ENCODE measurements around the gene SLC22A4. TPM values are rescaled to one million over a fixed set of nuclear protein-coding genes. Genes with fewer than 3 reads are reported as not detected.
A peak's percentile ranks its signal among the peaks of the same experiment; 100 is the strongest.

Gene SLC22A4
- total RNA-seq, 2 experiments from 2014 or later, result 1.9 to 2.0 TPM

- Mint-ChIP-seq H3K27ac (no peak overlapping the region), H3K4me3 (no peak overlapping the region), H3K36me3 (ENCODE audit: low read depth) (peaks cover 2% of the 10 kb centered on the region), H3K9me3 (no peaks in the 10 kb centered on the region), H3K4me1 (ENCODE audit: low read depth) (peaks cover 7% of the 10 kb centered on the region), H3K27me3 (ENCODE audit: low read depth) (no peaks in the 10 kb centered on the region)
- CTCF ChIA-PET, result interaction anchor here (20.9 kb wide), 1 partner anchor 120 kb away, joined by 466 read pairs; no protein-coding TSS in a partner anchor
- DNase-seq, result no peak
- intact Hi-C loops (cut with micrococcal nuclease), result no loop called here
Measured at GRCh38 chr5:132380741-132381140, 86.5 kb downstream of the SLC22A4 start.

- Mint-ChIP-seq H3K36me3 (ENCODE audit: low read depth) (peaks cover 2% of the 10 kb centered on the region), H3K9me3 (no peaks in the 10 kb centered on the region), H3K27ac (no peak overlapping the region), H3K4me1 (ENCODE audit: low read depth) (peaks cover 14% of the 10 kb centered on the region), H3K27me3 (ENCODE audit: low read depth) (no peaks in the 10 kb centered on the region), H3K4me3 (no peak overlapping the region)
- intact Hi-C loops (cut with micrococcal nuclease), result no loop called here
- DNase-seq, result no peak
- CTCF ChIA-PET, result interaction anchor here (20.9 kb wide), 1 partner anchor 119 kb away, joined by 466 read pairs; no protein-coding TSS in a partner anchor
Measured at GRCh38 chr5:132381614-132382013, 87.4 kb downstream of the SLC22A4 start.

DNA sequence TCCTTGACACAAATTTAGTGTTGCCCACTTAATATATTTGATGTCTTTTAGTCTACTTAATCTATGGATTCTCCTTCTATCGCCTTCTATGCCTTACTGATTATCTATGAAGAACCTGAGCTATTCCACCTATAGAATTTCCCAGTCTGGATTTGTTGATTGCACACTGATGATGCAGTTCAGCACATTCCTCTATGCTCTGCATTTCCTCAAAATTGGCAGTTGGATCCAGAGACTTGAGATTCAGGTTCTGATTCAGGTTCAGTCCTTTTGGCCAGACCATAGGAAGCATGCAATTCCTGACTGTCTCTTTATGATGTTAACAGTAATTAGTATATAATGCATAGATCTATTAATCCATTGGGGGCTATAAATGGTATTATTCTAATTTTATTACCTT, 89.1 kb downstream of the SLC22A4 start:
- intact Hi-C loops (cut with micrococcal nuclease), result no loop called here
- Mint-ChIP-seq H3K4me1 (ENCODE audit: low read depth) (peaks cover 26% of the 10 kb centered on the region), H3K4me3 (no peak overlapping the region), H3K27ac (no peak overlapping the region), H3K27me3 (ENCODE audit: low read depth) (no peaks in the 10 kb centered on the region), H3K36me3 (ENCODE audit: low read depth) (peaks cover 2% of the 10 kb centered on the region), H3K9me3 (no peaks in the 10 kb centered on the region)
- DNase-seq, result no peak
- CTCF ChIA-PET, result interaction anchor here (20.9 kb wide), 1 partner anchor 117 kb away, joined by 466 read pairs; no protein-coding TSS in a partner anchor

- H3K36me3 Mint-ChIP-seq (ENCODE audit: low read depth), result peaks cover 2% of the 10 kb centered on the region
- H3K27ac Mint-ChIP-seq, result no peak overlapping the region
- H3K4me3 Mint-ChIP-seq, result no peak overlapping the region
- H3K9me3 Mint-ChIP-seq, result no peaks in the 10 kb centered on the region
- intact Hi-C loops (cut with micrococcal nuclease), result loop anchor here (2.0 kb wide), 1 partner anchor 111 kb away; no protein-coding TSS in a partner anchor
- no peak for DNase-seq
- CTCF ChIA-PET, result interaction anchor here (0.7 to 20.9 kb wide), 3 partner anchors 12 to 319 kb away, joined by 3 to 466 read pairs (median 3); no protein-coding TSS in a partner anchor
- peaks cover 26% of the 10 kb centered on the region for H3K4me1 Mint-ChIP-seq (ENCODE audit: low read depth)
- no peaks in the 10 kb centered on the region for H3K27me3 Mint-ChIP-seq (ENCODE audit: low read depth)
Measured at GRCh38 chr5:132383984-132384383, 89.8 kb downstream of the SLC22A4 start.

DNA sequence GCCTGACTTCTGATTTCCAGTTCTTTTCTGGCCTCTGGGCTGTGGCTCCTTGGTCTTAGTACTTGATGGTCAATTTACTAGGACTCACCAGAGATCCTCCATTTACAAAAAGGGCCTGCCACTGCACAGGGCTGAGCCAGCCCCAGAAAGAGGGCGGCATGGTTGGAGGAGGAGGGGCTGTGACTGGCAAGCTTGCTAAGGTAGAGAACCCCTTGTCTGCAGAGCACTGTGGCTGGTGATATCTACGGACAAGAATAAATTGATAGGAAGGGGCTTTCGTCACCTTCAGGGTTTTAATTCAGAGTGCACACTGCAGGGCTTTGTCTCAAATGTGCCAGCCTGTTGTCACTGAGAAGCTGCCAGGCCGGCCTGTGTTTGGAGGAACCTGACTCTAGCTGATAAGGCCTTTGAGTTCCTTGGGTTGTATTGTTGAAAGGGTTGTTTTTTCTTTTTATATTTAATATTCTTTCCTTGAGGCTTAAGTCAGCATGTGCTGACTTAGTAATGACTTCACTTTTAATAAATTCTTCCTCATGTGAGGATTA, 90.4 kb downstream of the SLC22A4 start:
- CTCF ChIA-PET, result interaction anchor here (0.6 to 20.9 kb wide), 5 partner anchors 12 to 321 kb away, joined by 3 to 466 read pairs (median 3); no protein-coding TSS in a partner anchor
- Mint-ChIP-seq H3K36me3 (ENCODE audit: low read depth) (peaks cover 2% of the 10 kb centered on the region), H3K27me3 (ENCODE audit: low read depth) (no peaks in the 10 kb centered on the region), H3K9me3 (no peaks in the 10 kb centered on the region), H3K27ac (no peak overlapping the region), H3K4me1 (ENCODE audit: low read depth) (peaks cover 31% of the 10 kb centered on the region), H3K4me3 (no peak overlapping the region)
- intact Hi-C loops (cut with micrococcal nuclease), result loop anchor here (1.0 to 5.0 kb wide), 4 partner anchors 112 to 436 kb away; partner anchors contain the start of gene KIF3A
- DNase-seq, result no peak

- DNase-seq, result peak; percentile 84
- Mint-ChIP-seq H3K27me3 (ENCODE audit: low read depth) (no peaks in the 10 kb centered on the region), H3K9me3 (no peaks in the 10 kb centered on the region), H3K4me3 (no peak overlapping the region), H3K4me1 (ENCODE audit: low read depth) (peaks cover 38% of the 10 kb centered on the region), H3K36me3 (ENCODE audit: low read depth) (peaks cover 2% of the 10 kb centered on the region), H3K27ac (peak overlapping the region; percentile 50)
- intact Hi-C loops (cut with micrococcal nuclease), result loop anchor here (1.0 to 5.0 kb wide), 8 partner anchors 26 to 481 kb away; partner anchors contain the start of genes GDF9, KIF3A and UQCRQ
- CTCF ChIA-PET, result interaction anchor here (0.6 to 20.9 kb wide), 21 partner anchors 10 to 434 kb away, joined by 3 to 466 read pairs (median 9); partner anchors contain the start of genes IRF1 and SLC22A5
Measured at GRCh38 chr5:132385326-132386105, 91.3 kb downstream of the SLC22A4 start.

DNA sequence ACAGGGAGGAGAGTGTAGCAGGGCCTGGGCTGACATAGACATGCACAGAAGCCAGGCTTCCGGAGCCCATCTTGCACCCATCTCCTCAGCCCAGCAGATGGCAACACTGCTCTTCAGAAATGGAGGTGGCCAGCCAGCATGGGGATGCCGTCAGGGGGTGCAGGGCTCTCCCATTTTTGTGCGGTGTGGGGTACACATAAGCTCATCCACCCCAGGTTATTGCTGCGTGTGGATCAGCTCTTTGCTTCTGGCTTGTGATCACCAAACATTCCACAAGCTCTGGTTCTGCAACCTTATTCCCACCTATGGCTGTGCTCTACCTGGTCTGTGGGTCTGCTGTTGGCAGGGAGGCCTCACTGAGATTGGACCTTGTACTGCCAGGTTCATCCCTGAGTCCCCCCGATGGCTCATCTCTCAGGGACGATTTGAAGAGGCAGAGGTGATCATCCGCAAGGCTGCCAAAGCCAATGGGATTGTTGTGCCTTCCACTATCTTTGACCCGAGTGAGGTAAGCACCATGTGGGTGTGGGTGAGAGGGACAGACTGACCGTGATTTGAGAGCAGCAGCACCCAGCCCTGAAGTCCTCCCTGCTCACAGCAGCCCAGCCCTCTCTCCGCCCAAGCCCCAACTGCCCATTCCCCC, 92.6 kb downstream of the SLC22A4 start:
- intact Hi-C loops (cut with micrococcal nuclease), result loop anchor here (1.0 to 5.0 kb wide), 5 partner anchors 25 to 480 kb away; partner anchors contain the start of genes GDF9, KIF3A and UQCRQ
- CTCF ChIA-PET, result interaction anchor here (0.7 to 20.9 kb wide), 38 partner anchors 9 to 498 kb away, joined by 3 to 466 read pairs (median 7); partner anchors contain the start of genes IRF1, SLC22A4 and SLC22A5
- H3K27ac Mint-ChIP-seq, result peak overlapping the region; percentile 69
- H3K4me3 Mint-ChIP-seq, result no peak overlapping the region
- H3K4me1 Mint-ChIP-seq (ENCODE audit: low read depth), result peaks cover 40% of the 10 kb centered on the region
- H3K9me3 Mint-ChIP-seq, result no peaks in the 10 kb centered on the region
- DNase-seq, result peak; percentile 88
- H3K27me3 Mint-ChIP-seq (ENCODE audit: low read depth), result no peaks in the 10 kb centered on the region
- peaks cover 2% of the 10 kb centered on the region for H3K36me3 Mint-ChIP-seq (ENCODE audit: low read depth)

DNA sequence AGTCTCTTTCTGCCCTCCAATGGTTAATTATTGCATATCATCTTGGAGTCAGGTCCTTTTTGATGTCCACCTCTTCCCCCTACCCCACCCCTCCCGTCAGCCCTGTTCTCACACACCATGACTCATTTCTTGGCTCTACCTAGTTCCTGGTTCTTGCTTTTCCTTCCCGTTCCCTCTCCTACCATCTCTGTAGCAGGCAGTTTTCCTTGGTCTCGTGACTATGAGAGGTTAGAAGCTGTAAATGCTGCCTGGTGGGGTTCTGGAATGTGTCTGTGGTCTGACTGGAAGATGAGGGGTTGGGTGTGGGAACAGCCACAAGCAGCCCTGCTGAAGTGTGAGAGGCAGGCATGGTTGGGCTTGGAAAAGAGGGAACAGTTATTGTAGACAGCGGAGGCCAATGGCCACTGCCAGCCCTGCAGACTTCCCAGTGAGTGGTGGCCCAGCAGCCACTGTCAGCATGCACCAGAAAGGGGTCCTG, 93.5 kb downstream of the SLC22A4 start:
- no peak for DNase-seq
- H3K4me1 Mint-ChIP-seq (ENCODE audit: low read depth), result peaks cover 44% of the 10 kb centered on the region

DNA sequence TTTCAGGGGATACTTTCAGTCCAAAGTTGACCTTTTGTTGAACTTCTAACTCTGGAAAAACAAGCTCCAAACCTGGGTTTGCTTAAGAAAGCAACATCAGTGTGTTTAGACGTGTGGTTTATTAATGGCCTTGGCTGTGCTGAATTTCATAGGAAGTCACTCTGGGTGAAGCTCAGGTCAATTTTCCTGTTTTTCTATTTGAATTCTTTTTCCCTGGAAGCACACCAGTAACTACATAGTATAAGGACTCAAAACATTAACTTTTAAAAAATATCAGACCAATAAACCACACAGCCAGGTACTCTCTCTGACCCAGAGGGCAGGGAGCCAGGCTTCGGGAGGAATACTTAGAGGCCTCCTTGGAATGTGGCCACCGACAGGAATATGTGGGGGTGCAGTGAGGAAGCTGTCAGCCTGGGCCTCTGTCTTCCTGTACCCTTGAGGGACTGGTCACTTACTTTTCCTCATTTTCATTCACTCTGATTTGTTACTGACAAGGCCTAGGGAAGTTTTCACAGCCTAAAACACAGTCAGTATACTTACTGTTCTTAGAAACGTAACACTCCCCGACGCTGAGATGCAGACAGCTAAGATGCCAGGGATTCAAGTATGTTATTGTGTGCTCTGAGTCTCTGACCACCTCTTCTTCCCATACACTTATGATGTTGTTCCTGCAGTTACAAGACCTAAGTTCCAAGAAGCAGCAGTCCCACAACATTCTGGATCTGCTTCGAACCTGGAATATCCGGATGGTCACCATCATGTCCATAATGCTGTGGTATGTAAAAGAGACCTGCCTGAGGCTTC, 94.3 kb downstream of the SLC22A4 start:
- Mint-ChIP-seq H3K27me3 (ENCODE audit: low read depth) (no peaks in the 10 kb centered on the region), H3K4me1 (ENCODE audit: low read depth) (peaks cover 48% of the 10 kb centered on the region), H3K36me3 (ENCODE audit: low read depth) (peaks cover 2% of the 10 kb centered on the region), H3K4me3 (no peak overlapping the region), H3K9me3 (no peaks in the 10 kb centered on the region), H3K27ac (no peak overlapping the region)
- no peak for DNase-seq
- CTCF ChIA-PET, result interaction anchor here (0.6 to 20.9 kb wide), 9 partner anchors 27 to 431 kb away, joined by 3 to 466 read pairs (median 4); partner anchors contain the start of gene IRF1
- intact Hi-C loops (cut with micrococcal nuclease), result loop anchor here (5.0 kb wide), 1 partner anchor 349 kb away; the partner anchor contains the start of gene KIF3A

More for the DNA sequence above, 93.5 kb downstream of the SLC22A4 start:
- no peak overlapping the region for H3K27ac Mint-ChIP-seq
- CTCF ChIA-PET, result interaction anchor here (0.6 to 20.9 kb wide), 13 partner anchors 8 to 431 kb away, joined by 3 to 466 read pairs (median 11); partner anchors contain the start of gene IRF1
- H3K27me3 Mint-ChIP-seq (ENCODE audit: low read depth), result no peaks in the 10 kb centered on the region
- H3K9me3 Mint-ChIP-seq, result no peaks in the 10 kb centered on the region
- intact Hi-C loops (cut with micrococcal nuclease), result loop anchor here (5.0 kb wide), 1 partner anchor 350 kb away; the partner anchor contains the start of gene KIF3A
- no peak overlapping the region for H3K4me3 Mint-ChIP-seq
- peaks cover 2% of the 10 kb centered on the region for H3K36me3 Mint-ChIP-seq (ENCODE audit: low read depth)

- no peaks in the 10 kb centered on the region for H3K27me3 Mint-ChIP-seq (ENCODE audit: low read depth)
- H3K4me3 Mint-ChIP-seq, result no peak overlapping the region
- peaks cover 2% of the 10 kb centered on the region for H3K36me3 Mint-ChIP-seq (ENCODE audit: low read depth)
- peaks cover 52% of the 10 kb centered on the region for H3K4me1 Mint-ChIP-seq (ENCODE audit: low read depth)
- no peak overlapping the region for H3K27ac Mint-ChIP-seq
- intact Hi-C loops (cut with micrococcal nuclease), result loop anchor here (5.0 kb wide), 1 partner anchor 348 kb away; the partner anchor contains the start of gene KIF3A
- CTCF ChIA-PET, result interaction anchor here (0.8 to 20.9 kb wide), 4 partner anchors 26 to 430 kb away, joined by 3 to 466 read pairs (median 15); no protein-coding TSS in a partner anchor
- no peak for DNase-seq
- no peaks in the 10 kb centered on the region for H3K9me3 Mint-ChIP-seq
Measured at GRCh38 chr5:132389051-132389331, 94.8 kb downstream of the SLC22A4 start.

Measured in activated naive CD4-positive, alpha-beta T cell treated with anti-CD3 and anti-CD28 coated beads for 36 hours (primary cell).